HG02798 (cell line): ENCODE results near the gene TCEAL5.
"Not testable (repeated sequence)": the region's sequence is repeated elsewhere in the genome, so short reads cannot be mapped to it uniquely, and the experiment has no call there.

Source experiments
- ATAC-seq: cut with Tn5 transposase; IDR thresholded peaks from one replicate; pipeline ENCODE4 v1.9.1; 2021; ENCODE audit warnings: mild to moderate bottlenecking; ENCODE audit not compliant: unreplicated experiment, poor library complexity

TCEAL5 gene

GRCh38 chrX:103235608-103236007, 40.9 kb downstream of the TCEAL5 start:
- not testable (repeated sequence) for ATAC-seq

- no peak for ATAC-seq
These were observed 41.7 kb downstream of the TCEAL5 start for GRCh38 chrX:103234869-103235268.

GRCh38 chrX:103233263-103233662, 43.3 kb downstream of the TCEAL5 start:
- ATAC-seq: no peak

- not testable (repeated sequence) for ATAC-seq
These were observed 50.6 kb downstream of the TCEAL5 start for GRCh38 chrX:103225918-103226317.
